HepG2 (cell line): Measurements from ENCODE around the gene CPB2.

Experiments used
- KLF6 ChIP-seq: IDR thresholded peaks from 2 replicates; pipeline ENCODE4 v1.8.0; 2016; ENCODE audit warnings: missing biosample characterization, missing genetic modification reagents
- ZFYVE20 ChIP-seq: sonication (generic); formaldehyde crosslinking; IDR thresholded peaks from 2 replicates; pipeline ENCODE4 v1.8.0; 2023; ENCODE audit warnings: low read depth, mild to moderate bottlenecking, moderate library complexity, missing genetic modification reagents, borderline replicate concordance
- TF ChIP-seq, protein P1 (sequence below): sonication (generic); formaldehyde crosslinking; IDR thresholded peaks from 2 replicates; pipeline ENCODE4 v1.5.0; 2020; ENCODE audit warnings: mild to moderate bottlenecking, missing genetic modification reagents, moderate library complexity
- TF ChIP-seq, protein P2 (sequence below): IDR thresholded peaks from 2 replicates; pipeline ENCODE4 v1.6.1; 2012; ENCODE audit warnings: inconsistent platforms

- TF ChIP-seq KLF6 (CRISPR knock-in tag) (no peak), ZFYVE20 (CRISPR knock-in tag) (no peak)
- TF ChIP-seq, protein P1, sequence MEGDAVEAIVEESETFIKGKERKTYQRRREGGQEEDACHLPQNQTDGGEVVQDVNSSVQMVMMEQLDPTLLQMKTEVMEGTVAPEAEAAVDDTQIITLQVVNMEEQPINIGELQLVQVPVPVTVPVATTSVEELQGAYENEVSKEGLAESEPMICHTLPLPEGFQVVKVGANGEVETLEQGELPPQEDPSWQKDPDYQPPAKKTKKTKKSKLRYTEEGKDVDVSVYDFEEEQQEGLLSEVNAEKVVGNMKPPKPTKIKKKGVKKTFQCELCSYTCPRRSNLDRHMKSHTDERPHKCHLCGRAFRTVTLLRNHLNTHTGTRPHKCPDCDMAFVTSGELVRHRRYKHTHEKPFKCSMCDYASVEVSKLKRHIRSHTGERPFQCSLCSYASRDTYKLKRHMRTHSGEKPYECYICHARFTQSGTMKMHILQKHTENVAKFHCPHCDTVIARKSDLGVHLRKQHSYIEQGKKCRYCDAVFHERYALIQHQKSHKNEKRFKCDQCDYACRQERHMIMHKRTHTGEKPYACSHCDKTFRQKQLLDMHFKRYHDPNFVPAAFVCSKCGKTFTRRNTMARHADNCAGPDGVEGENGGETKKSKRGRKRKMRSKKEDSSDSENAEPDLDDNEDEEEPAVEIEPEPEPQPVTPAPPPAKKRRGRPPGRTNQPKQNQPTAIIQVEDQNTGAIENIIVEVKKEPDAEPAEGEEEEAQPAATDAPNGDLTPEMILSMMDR (CRISPR knock-in tag) = no peak
- TF ChIP-seq, protein P2, sequence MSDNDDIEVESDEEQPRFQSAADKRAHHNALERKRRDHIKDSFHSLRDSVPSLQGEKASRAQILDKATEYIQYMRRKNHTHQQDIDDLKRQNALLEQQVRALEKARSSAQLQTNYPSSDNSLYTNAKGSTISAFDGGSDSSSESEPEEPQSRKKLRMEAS = no peak
Observed at GRCh38 chr13:46129124-46129523, 24.3 kb upstream of the CPB2 start.
